Fibroblast of the aortic adventitia (primary cell): ENCODE measurements around the gene WDR7. TPM values are rescaled to one million over a fixed set of nuclear protein-coding genes. Genes with fewer than 3 reads are reported as not detected.
A peak's percentile ranks its signal among the peaks of the same experiment; 100 is the strongest.

ENCODE experiments used
- DNase-seq: peaks from one replicate; pipeline ENCODE4 v3.0.0-alpha.2; 2010; ENCODE audit warnings: low read depth
- H3K4me3 ChIP-seq: 2 replicates; pipeline ENCODE4 v1.5.1; 2011; ENCODE audit warnings: low read depth, mild to moderate bottlenecking, control low read depth, low read length, moderate library complexity
- total RNA-seq: library from RNA; depleted of rRNA; stranded (reverse); fragments of >200 nt; gene quantifications from 2 replicates; pipeline ENCODE4 v1.2.3, GENCODE V29; 2012; ENCODE audit warnings: low replicate concordance
- TF ChIP-seq, protein P1 (sequence below): IDR thresholded peaks from 2 replicates; pipeline ENCODE4 v1.5.1; 2011; ENCODE audit warnings: mild to moderate bottlenecking, low read length, control low read depth, inconsistent platforms; ENCODE audit not compliant: insufficient read depth

WDR7 gene
- total RNA-seq, 1 donor, result 24.0 TPM

DNA sequence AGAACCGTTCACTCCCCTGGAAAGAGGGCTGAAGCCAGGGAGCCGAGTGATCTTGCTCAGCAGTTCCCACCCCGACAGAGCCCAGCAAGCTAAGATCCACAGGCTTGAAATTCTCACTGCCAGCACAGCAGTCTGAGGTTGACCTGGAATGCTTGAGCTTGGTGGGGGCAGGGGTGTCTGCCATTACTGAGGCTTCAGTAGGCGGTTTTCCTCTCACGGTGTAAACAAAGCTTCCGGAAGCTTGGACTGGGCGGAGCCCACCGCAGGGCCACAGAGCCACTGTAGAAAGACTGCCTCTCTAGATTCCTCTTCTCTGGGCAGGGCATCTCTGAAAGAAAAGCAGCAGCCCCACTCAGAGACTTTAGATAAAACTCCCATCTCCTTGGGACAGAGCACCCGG lies 180.8 kb downstream of the WDR7 start:
- TF ChIP-seq, protein P1, sequence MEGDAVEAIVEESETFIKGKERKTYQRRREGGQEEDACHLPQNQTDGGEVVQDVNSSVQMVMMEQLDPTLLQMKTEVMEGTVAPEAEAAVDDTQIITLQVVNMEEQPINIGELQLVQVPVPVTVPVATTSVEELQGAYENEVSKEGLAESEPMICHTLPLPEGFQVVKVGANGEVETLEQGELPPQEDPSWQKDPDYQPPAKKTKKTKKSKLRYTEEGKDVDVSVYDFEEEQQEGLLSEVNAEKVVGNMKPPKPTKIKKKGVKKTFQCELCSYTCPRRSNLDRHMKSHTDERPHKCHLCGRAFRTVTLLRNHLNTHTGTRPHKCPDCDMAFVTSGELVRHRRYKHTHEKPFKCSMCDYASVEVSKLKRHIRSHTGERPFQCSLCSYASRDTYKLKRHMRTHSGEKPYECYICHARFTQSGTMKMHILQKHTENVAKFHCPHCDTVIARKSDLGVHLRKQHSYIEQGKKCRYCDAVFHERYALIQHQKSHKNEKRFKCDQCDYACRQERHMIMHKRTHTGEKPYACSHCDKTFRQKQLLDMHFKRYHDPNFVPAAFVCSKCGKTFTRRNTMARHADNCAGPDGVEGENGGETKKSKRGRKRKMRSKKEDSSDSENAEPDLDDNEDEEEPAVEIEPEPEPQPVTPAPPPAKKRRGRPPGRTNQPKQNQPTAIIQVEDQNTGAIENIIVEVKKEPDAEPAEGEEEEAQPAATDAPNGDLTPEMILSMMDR, result no peak
- H3K4me3 ChIP-seq, result no peak overlapping the region
- no peak for DNase-seq

DNA sequence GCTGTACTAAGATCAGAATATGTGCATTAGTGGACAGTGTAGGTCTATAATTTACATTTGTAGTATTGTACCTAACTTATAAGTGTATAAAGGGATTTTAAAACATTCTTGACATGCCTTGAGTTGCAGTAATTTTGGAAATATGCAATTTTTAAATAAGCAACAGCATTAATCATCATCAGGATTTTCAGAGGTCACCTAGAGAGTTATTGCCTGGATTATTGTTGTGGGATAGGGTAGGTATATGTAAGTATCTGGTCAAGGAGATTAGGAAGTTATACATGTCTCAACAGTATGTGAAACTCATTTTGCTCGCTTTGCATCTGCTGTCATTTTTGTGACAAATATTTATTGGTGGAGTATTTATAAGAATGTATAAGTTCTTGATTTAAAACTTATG lies 184.2 kb downstream of the WDR7 start:
- TF ChIP-seq, protein P1, result no peak
- H3K4me3 ChIP-seq, result no peak overlapping the region
- peak; percentile 10 for DNase-seq

DNA sequence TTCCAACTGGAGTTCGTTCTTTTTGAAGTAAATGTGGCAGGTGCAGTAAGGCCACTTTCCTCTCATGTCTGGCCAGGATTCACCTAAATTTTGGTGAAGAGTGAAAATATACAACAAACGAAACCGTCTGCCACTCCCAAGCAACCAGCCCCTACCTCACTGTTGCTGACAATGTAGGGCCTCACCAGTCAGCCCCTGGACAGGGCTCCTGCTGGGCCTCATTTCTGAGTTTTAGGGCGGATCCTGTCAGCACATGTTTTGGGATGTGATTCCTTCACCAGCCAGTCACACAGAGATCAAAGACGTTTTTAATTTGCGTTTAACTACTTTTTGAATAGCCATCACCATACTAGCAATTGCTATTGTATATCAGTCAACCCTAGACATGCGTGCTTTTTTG lies 185.0 kb downstream of the WDR7 start:
- no peak for DNase-seq

DNA sequence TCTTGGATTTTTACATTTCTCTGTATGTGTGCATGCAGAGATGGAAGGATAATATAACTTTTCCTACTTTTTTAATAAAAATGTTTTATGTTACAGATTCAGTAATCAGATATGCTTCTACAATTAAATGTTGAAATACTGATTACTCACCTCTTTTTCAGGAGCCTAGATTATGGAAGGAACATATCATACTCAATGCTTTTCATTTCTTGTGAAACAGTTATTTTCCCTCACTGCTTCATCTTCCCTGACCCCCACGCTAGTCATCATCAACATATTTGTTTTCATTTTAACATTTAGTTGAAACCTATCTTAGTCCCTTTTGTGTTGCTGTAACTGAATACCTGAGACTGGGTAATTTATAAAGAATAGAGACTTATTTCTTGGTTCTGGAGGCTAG lies 190.7 kb downstream of the WDR7 start:
- no peak for DNase-seq
- TF ChIP-seq, protein P1, result no peak
- no peak overlapping the region for H3K4me3 ChIP-seq

More for the DNA sequence above, 185.0 kb downstream of the WDR7 start:
- TF ChIP-seq, protein P1, result no peak
- H3K4me3 ChIP-seq, result no peak overlapping the region

DNA sequence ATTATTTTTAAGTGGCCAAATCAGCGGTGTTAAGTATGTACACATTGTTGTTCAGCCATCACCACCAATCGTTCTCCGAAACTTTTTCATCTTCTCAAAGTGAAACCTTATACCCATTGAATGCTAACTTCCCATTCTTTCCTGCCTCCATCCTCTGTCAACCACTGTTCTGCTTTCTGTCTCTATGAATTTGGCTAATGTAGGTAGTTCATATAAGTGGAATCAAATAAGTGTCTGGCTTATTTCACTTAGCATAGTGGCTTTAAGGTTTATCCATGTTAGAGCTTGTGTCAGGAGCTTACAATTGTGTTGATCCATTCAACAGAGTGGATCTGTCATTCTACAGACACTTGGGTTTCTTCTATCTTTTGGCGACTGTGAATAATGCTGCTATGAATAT lies 192.1 kb downstream of the WDR7 start:
- no peak overlapping the region for H3K4me3 ChIP-seq
- TF ChIP-seq, protein P1, result no peak
- DNase-seq, result no peak

DNA sequence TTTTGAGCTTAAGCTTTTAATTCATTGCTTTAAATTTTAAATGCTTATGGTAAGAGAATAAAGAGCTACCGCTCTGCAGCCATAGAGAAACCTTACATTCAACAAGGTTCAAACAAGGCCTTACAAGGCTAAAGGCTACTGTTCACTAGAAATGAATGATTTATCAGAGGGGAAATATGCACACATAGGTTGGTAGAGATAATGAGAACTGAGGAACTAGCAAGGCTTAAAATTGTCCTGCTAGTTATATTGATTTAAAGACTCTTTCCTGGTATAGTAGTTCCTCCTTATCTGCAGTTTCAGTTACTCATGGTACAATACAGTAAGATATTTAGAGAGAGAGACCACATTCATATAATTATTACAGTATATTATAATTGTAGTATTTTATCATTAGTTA lies 193.4 kb downstream of the WDR7 start:
- TF ChIP-seq, protein P1, result no peak
- H3K4me3 ChIP-seq, result no peak overlapping the region
- no peak for DNase-seq

DNA sequence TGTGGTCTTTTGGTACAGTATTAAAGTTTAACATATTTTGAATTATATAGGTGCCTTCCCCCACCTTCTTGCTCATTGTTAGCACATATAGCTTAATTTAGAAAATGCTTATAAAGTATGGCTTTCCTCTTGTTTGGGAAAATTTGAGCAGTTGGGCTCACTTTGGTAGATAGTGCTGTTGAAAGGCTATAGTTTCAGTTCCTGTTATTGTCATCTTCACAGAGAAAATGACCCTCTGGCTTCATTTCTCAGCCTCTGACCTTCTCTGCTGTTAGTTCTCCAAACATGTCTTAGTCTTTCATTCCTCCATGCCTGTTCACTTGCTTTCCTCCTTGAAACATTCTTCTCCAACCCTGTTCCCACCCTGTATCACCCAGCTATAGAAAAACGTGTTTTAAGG lies 200.6 kb downstream of the WDR7 start:
- DNase-seq, result no peak
- TF ChIP-seq, protein P1, result no peak
- H3K4me3 ChIP-seq, result no peak overlapping the region
